ENCODE results near the gene RPTOR.

DNA sequence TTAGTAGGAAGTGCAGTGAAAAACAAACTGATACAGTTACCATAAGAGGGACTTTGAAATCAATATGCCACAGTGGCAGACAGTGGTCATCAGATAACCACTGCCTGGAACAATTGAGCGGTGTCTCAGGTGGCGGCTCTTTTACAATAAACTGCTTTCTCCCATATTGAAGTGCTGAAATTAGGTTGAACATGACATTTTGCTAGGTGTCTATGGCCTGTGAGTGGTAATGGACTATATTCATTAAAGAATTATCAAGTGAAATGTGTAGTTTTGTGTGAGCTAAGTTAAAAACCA, 214.7 kb downstream of the RPTOR start:
- no peak for TF ChIP-seq CTCF (IDR thresholded peaks at IDR 0.05)
- TF ChIP-seq POLR2AphosphoS5 (IDR thresholded peaks at IDR 0.05) = no peak

Data from esophagus muscularis mucosa (tissue), 3 donors.